ENCODE data around the gene SYT14. TPM values are rescaled to one million over a fixed set of nuclear protein-coding genes. Genes with fewer than 3 reads are reported as not detected.

Gene SYT14
- total RNA-seq, 1 experiment from 2014 or later = 0.07 TPM

DNA sequence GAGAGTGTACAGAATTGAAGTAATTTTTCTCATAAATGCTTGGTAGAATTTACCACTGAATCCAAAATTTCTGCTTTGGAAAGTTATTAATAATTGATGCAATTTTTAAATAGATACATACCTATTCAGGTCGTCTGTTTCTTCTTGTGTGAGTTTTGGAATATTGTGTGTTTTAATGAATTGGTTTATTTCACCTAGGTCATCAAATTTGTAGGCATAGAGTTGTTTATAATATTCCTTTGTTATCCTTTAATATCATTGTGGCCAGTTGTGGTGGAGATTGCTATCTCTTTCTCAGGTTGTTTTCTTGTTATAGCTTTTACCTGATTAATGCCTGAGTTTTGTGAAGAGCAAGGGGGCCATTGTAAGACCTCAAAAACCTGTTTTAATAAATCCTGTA lies 93.5 kb downstream of the SYT14 start (continued):
- TF ChIP-seq, protein P1, sequence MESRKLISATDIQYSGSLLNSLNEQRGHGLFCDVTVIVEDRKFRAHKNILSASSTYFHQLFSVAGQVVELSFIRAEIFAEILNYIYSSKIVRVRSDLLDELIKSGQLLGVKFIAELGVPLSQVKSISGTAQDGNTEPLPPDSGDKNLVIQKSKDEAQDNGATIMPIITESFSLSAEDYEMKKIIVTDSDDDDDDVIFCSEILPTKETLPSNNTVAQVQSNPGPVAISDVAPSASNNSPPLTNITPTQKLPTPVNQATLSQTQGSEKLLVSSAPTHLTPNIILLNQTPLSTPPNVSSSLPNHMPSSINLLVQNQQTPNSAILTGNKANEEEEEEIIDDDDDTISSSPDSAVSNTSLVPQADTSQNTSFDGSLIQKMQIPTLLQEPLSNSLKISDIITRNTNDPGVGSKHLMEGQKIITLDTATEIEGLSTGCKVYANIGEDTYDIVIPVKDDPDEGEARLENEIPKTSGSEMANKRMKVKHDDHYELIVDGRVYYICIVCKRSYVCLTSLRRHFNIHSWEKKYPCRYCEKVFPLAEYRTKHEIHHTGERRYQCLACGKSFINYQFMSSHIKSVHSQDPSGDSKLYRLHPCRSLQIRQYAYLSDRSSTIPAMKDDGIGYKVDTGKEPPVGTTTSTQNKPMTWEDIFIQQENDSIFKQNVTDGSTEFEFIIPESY (IDR thresholded peaks at IDR 0.05; ENCODE audit: extremely low read depth, insufficient replicate concordance, low read length) = no peak
- no peak for TF ChIP-seq POLR2AphosphoS5 (IDR thresholded peaks at IDR 0.05; ENCODE audit: low read depth, low read length)
- TF ChIP-seq, protein P2, sequence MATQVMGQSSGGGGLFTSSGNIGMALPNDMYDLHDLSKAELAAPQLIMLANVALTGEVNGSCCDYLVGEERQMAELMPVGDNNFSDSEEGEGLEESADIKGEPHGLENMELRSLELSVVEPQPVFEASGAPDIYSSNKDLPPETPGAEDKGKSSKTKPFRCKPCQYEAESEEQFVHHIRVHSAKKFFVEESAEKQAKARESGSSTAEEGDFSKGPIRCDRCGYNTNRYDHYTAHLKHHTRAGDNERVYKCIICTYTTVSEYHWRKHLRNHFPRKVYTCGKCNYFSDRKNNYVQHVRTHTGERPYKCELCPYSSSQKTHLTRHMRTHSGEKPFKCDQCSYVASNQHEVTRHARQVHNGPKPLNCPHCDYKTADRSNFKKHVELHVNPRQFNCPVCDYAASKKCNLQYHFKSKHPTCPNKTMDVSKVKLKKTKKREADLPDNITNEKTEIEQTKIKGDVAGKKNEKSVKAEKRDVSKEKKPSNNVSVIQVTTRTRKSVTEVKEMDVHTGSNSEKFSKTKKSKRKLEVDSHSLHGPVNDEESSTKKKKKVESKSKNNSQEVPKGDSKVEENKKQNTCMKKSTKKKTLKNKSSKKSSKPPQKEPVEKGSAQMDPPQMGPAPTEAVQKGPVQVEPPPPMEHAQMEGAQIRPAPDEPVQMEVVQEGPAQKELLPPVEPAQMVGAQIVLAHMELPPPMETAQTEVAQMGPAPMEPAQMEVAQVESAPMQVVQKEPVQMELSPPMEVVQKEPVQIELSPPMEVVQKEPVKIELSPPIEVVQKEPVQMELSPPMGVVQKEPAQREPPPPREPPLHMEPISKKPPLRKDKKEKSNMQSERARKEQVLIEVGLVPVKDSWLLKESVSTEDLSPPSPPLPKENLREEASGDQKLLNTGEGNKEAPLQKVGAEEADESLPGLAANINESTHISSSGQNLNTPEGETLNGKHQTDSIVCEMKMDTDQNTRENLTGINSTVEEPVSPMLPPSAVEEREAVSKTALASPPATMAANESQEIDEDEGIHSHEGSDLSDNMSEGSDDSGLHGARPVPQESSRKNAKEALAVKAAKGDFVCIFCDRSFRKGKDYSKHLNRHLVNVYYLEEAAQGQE (IDR thresholded peaks at IDR 0.05; ENCODE audit: low read depth) = no peak
- TF ChIP-seq, protein P3, sequence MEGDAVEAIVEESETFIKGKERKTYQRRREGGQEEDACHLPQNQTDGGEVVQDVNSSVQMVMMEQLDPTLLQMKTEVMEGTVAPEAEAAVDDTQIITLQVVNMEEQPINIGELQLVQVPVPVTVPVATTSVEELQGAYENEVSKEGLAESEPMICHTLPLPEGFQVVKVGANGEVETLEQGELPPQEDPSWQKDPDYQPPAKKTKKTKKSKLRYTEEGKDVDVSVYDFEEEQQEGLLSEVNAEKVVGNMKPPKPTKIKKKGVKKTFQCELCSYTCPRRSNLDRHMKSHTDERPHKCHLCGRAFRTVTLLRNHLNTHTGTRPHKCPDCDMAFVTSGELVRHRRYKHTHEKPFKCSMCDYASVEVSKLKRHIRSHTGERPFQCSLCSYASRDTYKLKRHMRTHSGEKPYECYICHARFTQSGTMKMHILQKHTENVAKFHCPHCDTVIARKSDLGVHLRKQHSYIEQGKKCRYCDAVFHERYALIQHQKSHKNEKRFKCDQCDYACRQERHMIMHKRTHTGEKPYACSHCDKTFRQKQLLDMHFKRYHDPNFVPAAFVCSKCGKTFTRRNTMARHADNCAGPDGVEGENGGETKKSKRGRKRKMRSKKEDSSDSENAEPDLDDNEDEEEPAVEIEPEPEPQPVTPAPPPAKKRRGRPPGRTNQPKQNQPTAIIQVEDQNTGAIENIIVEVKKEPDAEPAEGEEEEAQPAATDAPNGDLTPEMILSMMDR (IDR thresholded peaks at IDR 0.05 in 2 of 3, conservative IDR thresholded peaks at IDR 0.05 in 1 of 3; ENCODE audit: borderline replicate concordance in 1 of 3, insufficient read depth in 1 of 3, low read depth in 2 of 3, low read length in 2 of 3) = no peak

DNA sequence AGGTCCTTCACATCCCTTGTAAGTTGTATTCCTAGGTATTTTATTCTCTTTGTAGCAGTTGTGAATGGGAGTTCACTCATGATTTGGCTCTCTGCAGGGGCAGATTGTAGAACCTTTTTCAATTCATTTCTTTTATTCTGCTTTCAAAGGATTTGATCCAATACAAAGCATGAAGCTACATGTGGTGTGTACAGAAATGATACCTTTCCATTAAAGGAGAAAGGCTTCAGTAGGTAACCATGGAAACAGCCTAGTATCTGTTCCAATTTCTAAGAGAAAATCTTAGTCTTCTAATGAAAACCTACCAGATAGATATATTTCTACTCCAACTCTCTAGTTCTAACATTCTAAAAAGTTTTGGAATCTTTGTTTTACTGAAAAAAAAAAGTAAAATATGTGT lies 105.0 kb downstream of the SYT14 start:
- Histone ChIP-seq H3K9me3 (ENCODE audit: control insufficient read depth in 1 of 2, insufficient read depth in 1 of 2, low read depth in 1 of 2, low read length in 2 of 2) (no peaks in the 10 kb centered on the region), H3K4me1 (ENCODE audit: control insufficient read depth in 1 of 2, insufficient read depth in 2 of 2, low read length in 2 of 2) (no peaks in the 10 kb centered on the region), H3K79me2 (ENCODE audit: insufficient read depth, low read length) (no peaks in the 10 kb centered on the region), H3K36me3 (ENCODE audit: control insufficient read depth in 1 of 2, insufficient read depth in 2 of 2, low read length in 2 of 2) (no peaks in the 10 kb centered on the region), H3K4me3 (replicated peaks in 1 of 2; ENCODE audit: low read depth in 1 of 2, low read length in 2 of 2) (no peak overlapping the region), H4K20me1 (ENCODE audit: insufficient read depth) (no peaks in the 10 kb centered on the region), H2AFZ (ENCODE audit: low read depth, low read length, poor library complexity, severe bottlenecking) (no peak overlapping the region), H3K27ac (ENCODE audit: low read depth, low read length) (no peak overlapping the region), H3K9ac (ENCODE audit: low read length) (no peak overlapping the region), H3K27me3 (ENCODE audit: insufficient read depth, low read length) (peaks cover 23% of the 10 kb centered on the region; the same call in 1 of the 2 replicates), H3K9me2 (ENCODE audit: insufficient read depth) (no peaks in the 10 kb centered on the region), H3K4me2 (ENCODE audit: low read length) (no peak overlapping the region)
- CTCF ChIA-PET = no interaction called here
- DNase-seq (ENCODE audit: low read depth, low spot score) (no peak), ATAC-seq (no peak)
- POLR2A ChIA-PET = no interaction called here
- RAD21 ChIA-PET (ENCODE audit: low non-redundant PET in 1 of 2, low total read pairs in 2 of 2, uncharacterized antibody in 2 of 2, unreplicated experiment in 2 of 2) = no interaction called here
- intact Hi-C loops (cut with micrococcal nuclease) = no loop called here
- no TSS peak for BruUV-seq (replicated peaks)
- no peak for TF ChIP-seq TCF7L2 (IDR thresholded peaks at IDR 0.05; ENCODE audit: borderline replicate concordance, extremely low read depth, insufficient read depth, insufficient read length)
- TF ChIP-seq, protein P3 (IDR thresholded peaks at IDR 0.05 in 2 of 3, conservative IDR thresholded peaks at IDR 0.05 in 1 of 3; ENCODE audit: borderline replicate concordance in 1 of 3, insufficient read depth in 1 of 3, low read depth in 2 of 3, low read length in 2 of 3) = no peak
- TF ChIP-seq POLR2A (IDR thresholded peaks at IDR 0.05; ENCODE audit: borderline replicate concordance, extremely low read depth, insufficient read depth, insufficient read length) = no peak
- TF ChIP-seq, protein P4, sequence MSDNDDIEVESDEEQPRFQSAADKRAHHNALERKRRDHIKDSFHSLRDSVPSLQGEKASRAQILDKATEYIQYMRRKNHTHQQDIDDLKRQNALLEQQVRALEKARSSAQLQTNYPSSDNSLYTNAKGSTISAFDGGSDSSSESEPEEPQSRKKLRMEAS (IDR thresholded peaks at IDR 0.05) = no peak
- no peak for TF ChIP-seq EGR1 (IDR thresholded peaks at IDR 0.05; ENCODE audit: low read depth)
- TF ChIP-seq YY1 (IDR thresholded peaks at IDR 0.05; ENCODE audit: extremely low read depth, insufficient replicate concordance, low read depth, low read length) = no peak
- no peak for TF ChIP-seq SIN3A (IDR thresholded peaks at IDR 0.05; ENCODE audit: low read depth)
- no peak for TF ChIP-seq RAD21 (IDR thresholded peaks at IDR 0.05; ENCODE audit: low read depth)
- no peak for TF ChIP-seq CBX3 (IDR thresholded peaks at IDR 0.05; ENCODE audit: low read depth)
- TF ChIP-seq JUND (IDR thresholded peaks at IDR 0.05) = no peak
- TF ChIP-seq ELF1 (IDR thresholded peaks at IDR 0.05; ENCODE audit: borderline replicate concordance, low read depth) = no peak
- no peak for TF ChIP-seq POLR2AphosphoS5 (IDR thresholded peaks at IDR 0.05; ENCODE audit: low read depth, low read length)

All from HCT116 (cell line).